Gastrocnemius medialis (tissue), 4 donors: Measurements from ENCODE around the gene ERC2. TPM values are rescaled to one million over a fixed set of nuclear protein-coding genes. Genes with fewer than 3 reads are reported as not detected.

Source experiments
- ATAC-seq, 2 donors: fragments of 150-250 bp; one replicate each; pipeline ENCODE4 v1.9.1; 2016
- DNase-seq, 2 donors: peaks; one replicate each; pipeline ENCODE4 v3.0.0-alpha.2; 2019
- H3K27ac ChIP-seq, 4 donors: fragments of 200-600 bp; sonication (generic); 1 replicate in 1 of 4; 2 replicates in 3 of 4; pipeline ENCODE4 v1.5.1; 2016 to 2018; ENCODE audit warnings: mild to moderate bottlenecking in 2 of 4, moderate library complexity in 1 of 4
- H3K27me3 ChIP-seq, 3 donors: fragments of 200-600 bp; sonication (generic) in 2 of 3; 1 replicate in 1 of 3; 2 replicates in 2 of 3; pipeline versions ENCODE4 v1.5.1 to v1.6.0; 2016 to 2019; ENCODE audit warnings: mild to moderate bottlenecking in 1 of 3, moderate library complexity in 1 of 3
- H3K36me3 ChIP-seq, 2 donors: fragments of 200-600 bp; sonication (generic) in 1 of 2; one replicate each; pipeline ENCODE4 v1.5.1; 2017 to 2018
- H3K4me1 ChIP-seq, 2 donors: fragments of 200-600 bp; sonication (generic) in 1 of 2; one replicate each; pipeline ENCODE4 v1.5.1; 2016 to 2017; ENCODE audit warnings: mild to moderate bottlenecking in 2 of 2
- H3K4me3 ChIP-seq, 4 donors: fragments of 200-600 bp; sonication (generic) in 3 of 4; 1 replicate in 1 of 4; 2 replicates in 3 of 4; pipeline ENCODE4 v1.5.1; 2016 to 2019; ENCODE audit warnings: mild to moderate bottlenecking in 2 of 4
- H3K9me3 ChIP-seq, 3 donors: fragments of 200-600 bp; sonication (generic) in 2 of 3; 1 replicate in 1 of 3; 2 replicates in 2 of 3; pipeline ENCODE4 v1.5.1; 2016 to 2019
- CTCF ChIP-seq, 5 experiments: fragments of 450-650 bp in 3 of 5; fragments of 200-600 bp in 2 of 5; sonication (generic) in 2 of 5; IDR thresholded peaks in 4 of 5; conservative IDR thresholded peaks in 1 of 5; 1 replicate in 4 of 5; 2 replicates in 1 of 5; pipeline ENCODE4 v1.5.1; 2016 to 2019; ENCODE audit warnings: antibody characterized with exemption in 5 of 5, mild to moderate bottlenecking in 3 of 5, moderate library complexity in 3 of 5
- POLR2A ChIP-seq, 2 donors: fragments of 450-650 bp; IDR thresholded peaks; one replicate each; pipeline ENCODE4 v1.6.1; 2017; ENCODE audit warnings: antibody characterized with exemption in 2 of 2, mild to moderate bottlenecking in 2 of 2, moderate library complexity in 2 of 2
- in situ Hi-C, 4 donors: fragments of 200-750 bp; cut with MboI; loops; one replicate each; pipeline versions ENCODE4 v1.15.0 to v1.8.0; 2017; ENCODE audit warnings: low sequenced_read_pairs in 4 of 4
- intact Hi-C: fragments of 100-400 bp; cut with DNase I; formaldehyde crosslinking; loops from one replicate; pipeline ENCODE4 v1.15.1; 2023; ENCODE audit warnings: low total_unique reads
- total RNA-seq, 4 donors: library from RNA; depleted of rRNA; stranded (reverse); fragments of >200 nt; gene quantifications; one replicate each; pipeline versions ENCODE4 v1.1.0 to v1.2.3, GENCODE V29; 2016

The ERC2 gene
- total RNA-seq, 4 donors from 2014 or later, result not detected

GRCh38 chr3:55966566-55966965 lies 501.7 kb downstream of the ERC2 start:
- Histone ChIP-seq H3K4me1 (no peaks in the 10 kb centered on the region), H3K9me3 (no peaks in the 10 kb centered on the region), H3K27me3 (no peaks in the 10 kb centered on the region), H3K4me3 (no peak overlapping the region), H3K36me3 (no peaks in the 10 kb centered on the region), H3K27ac (no peak overlapping the region)
- TF ChIP-seq CTCF (IDR thresholded peaks at IDR 0.05 in 4 of 5, conservative IDR thresholded peaks at IDR 0.05 in 1 of 5), result no peak
- TF ChIP-seq POLR2A (IDR thresholded peaks at IDR 0.05), result no peak
- ATAC-seq (no peak), DNase-seq (no peak)
- in situ Hi-C loops, result no loop called here
- intact Hi-C loops, result no loop called here

GRCh38 chr3:55965776-55966175 lies 502.5 kb downstream of the ERC2 start:
- Histone ChIP-seq H3K4me3 (no peak overlapping the region), H3K36me3 (no peaks in the 10 kb centered on the region), H3K4me1 (no peaks in the 10 kb centered on the region), H3K9me3 (no peaks in the 10 kb centered on the region), H3K27ac (no peak overlapping the region), H3K27me3 (no peaks in the 10 kb centered on the region)
- in situ Hi-C loops, result no loop called here
- DNase-seq (no peak), ATAC-seq (no peak)
- TF ChIP-seq POLR2A (IDR thresholded peaks at IDR 0.05) (no peak), CTCF (IDR thresholded peaks at IDR 0.05 in 4 of 5, conservative IDR thresholded peaks at IDR 0.05 in 1 of 5) (no peak)
- intact Hi-C loops, result no loop called here

GRCh38 chr3:55964491-55964985 lies 503.7 kb downstream of the ERC2 start:
- no peaks in the 10 kb centered on the region for H3K27me3 ChIP-seq
- in situ Hi-C loops, result no loop called here
- H3K9me3 ChIP-seq, result no peaks in the 10 kb centered on the region
- no peak for ATAC-seq
- H3K4me1 ChIP-seq, result no peaks in the 10 kb centered on the region
- no peak for DNase-seq
- no peaks in the 10 kb centered on the region for H3K36me3 ChIP-seq
- intact Hi-C loops, result no loop called here
- no peak overlapping the region for H3K4me3 ChIP-seq
- TF ChIP-seq CTCF (IDR thresholded peaks at IDR 0.05 in 4 of 5, conservative IDR thresholded peaks at IDR 0.05 in 1 of 5), result no peak
- no peak for TF ChIP-seq POLR2A (IDR thresholded peaks at IDR 0.05)
- no peak overlapping the region for H3K27ac ChIP-seq

- ATAC-seq (no peak), DNase-seq (no peak)
- Histone ChIP-seq H3K27ac (no peak overlapping the region), H3K27me3 (no peaks in the 10 kb centered on the region), H3K36me3 (no peaks in the 10 kb centered on the region), H3K9me3 (no peaks in the 10 kb centered on the region), H3K4me3 (no peak overlapping the region), H3K4me1 (no peaks in the 10 kb centered on the region)
- no peak for TF ChIP-seq CTCF (IDR thresholded peaks at IDR 0.05 in 4 of 5, conservative IDR thresholded peaks at IDR 0.05 in 1 of 5)
- TF ChIP-seq POLR2A (IDR thresholded peaks at IDR 0.05), result no peak
- intact Hi-C loops, result no loop called here
- in situ Hi-C loops, result no loop called here
Observed at GRCh38 chr3:55963601-55964000, 504.7 kb downstream of the ERC2 start.

- in situ Hi-C loops, result no loop called here
- no peaks in the 10 kb centered on the region for H3K36me3 ChIP-seq
- H3K4me3 ChIP-seq, result no peak overlapping the region
- DNase-seq (no peak), ATAC-seq (no peak)
- H3K27ac ChIP-seq, result no peak overlapping the region
- no peaks in the 10 kb centered on the region for H3K4me1 ChIP-seq
- TF ChIP-seq CTCF (IDR thresholded peaks at IDR 0.05 in 4 of 5, conservative IDR thresholded peaks at IDR 0.05 in 1 of 5) (no peak), POLR2A (IDR thresholded peaks at IDR 0.05) (no peak)
- no peaks in the 10 kb centered on the region for H3K9me3 ChIP-seq
- intact Hi-C loops, result no loop called here
- no peaks in the 10 kb centered on the region for H3K27me3 ChIP-seq
Observed at GRCh38 chr3:55959471-55960080, 508.7 kb downstream of the ERC2 start.
